K562 (cell line): ENCODE data around the gene ACTN1. TPM values are rescaled to one million over a fixed set of nuclear protein-coding genes. Genes with fewer than 3 reads are reported as not detected.

Experiments
- ATAC-seq: fragments of 200-7000 bp; cut with Tn5 transposase; 3 replicates; pipeline ENCODE4 v1.9.1; 2020; ENCODE audit warnings: moderate library complexity
- BruUV-seq: library from RNA; stranded (reverse); fragments of 400-500 nt; replicated peaks from 2 replicates; lab custom pipeline; 2021; lab: Mats Ljungman, UMichigan
- CTCF ChIA-PET: fragments of 300-600 bp; formaldehyde crosslinking; extraction: SDS; loops from one replicate; lab custom pipeline; 2021; ENCODE audit warnings: low intra/inter-chr PET ratio; lab: Yijun Ruan, JAX
- POLR2A ChIA-PET: fragments of 300-600, 350-650 bp; sonication (Branson Sonifier 250); formaldehyde crosslinking; extraction: SDS; loops from one replicate; lab custom pipeline; 2021; ENCODE audit warnings: antibody characterized with exemption, inconsistent platforms; lab: Yijun Ruan, JAX
- DNase-seq, 4 experiments: peaks; one replicate each; pipeline versions ENCODE4 v3.0.0 to v3.0.0-alpha.2; 2011 to 2018; ENCODE audit warnings: low spot score in 3 of 4, mixed read lengths in 3 of 4; ENCODE audit errors: extremely low read depth in 1 of 4
- FAIRE-seq: peaks from 2 replicates; lab custom pipeline; 2011; peaks lifted over from hg19 to GRCh38; lab: Jason Lieb, UNC
- H2AFZ ChIP-seq: 2 replicates; pipeline ENCODE4 v1.6.0; 2011; ENCODE audit warnings: low read depth, low read length, control low read depth, inconsistent platforms
- H3K27ac ChIP-seq: fragments of 200-600 bp; 3 replicates; pipeline ENCODE4 v1.8.0; 2011; ENCODE audit warnings: low read depth, mild to moderate bottlenecking, control low read depth, inconsistent platforms, low read length, moderate library complexity, mixed read lengths; ENCODE audit errors: extremely low read depth
- H3K27me3 ChIP-seq, 2 experiments: fragments of 300-600 bp in 1 of 2; 2 replicates in 1 of 2; 3 replicates in 1 of 2; pipeline versions ENCODE4 v1.6.0 to v1.8.0; 2011; ENCODE audit warnings: inconsistent platforms in 2 of 2, low read length in 2 of 2, mild to moderate bottlenecking in 1 of 2, mixed read lengths in 1 of 2, moderate library complexity in 1 of 2; ENCODE audit not compliant: control insufficient read depth in 2 of 2, insufficient read depth in 2 of 2
- H3K36me3 ChIP-seq: fragments of 300-600 bp; 3 replicates; pipeline ENCODE4 v1.8.0; 2011; ENCODE audit warnings: mild to moderate bottlenecking, low read length, inconsistent platforms; ENCODE audit not compliant: control insufficient read depth, insufficient read depth
- H3K4me1 ChIP-seq, 2 experiments: fragments of 200-600 bp in 1 of 2; replicated peaks in 1 of 2; 2 replicates in 1 of 2; 3 replicates in 1 of 2; pipeline versions ENCODE4 v1.5.1 to v1.8.0; 2011; ENCODE audit warnings: inconsistent platforms in 2 of 2, low read length in 2 of 2, mild to moderate bottlenecking in 1 of 2, mixed read lengths in 1 of 2, moderate library complexity in 1 of 2; ENCODE audit not compliant: control insufficient read depth in 2 of 2, insufficient read depth in 2 of 2
- H3K4me2 ChIP-seq: 2 replicates; pipeline ENCODE4 v1.6.1; 2011; ENCODE audit warnings: low read length, control low read depth, inconsistent platforms, mixed read lengths; ENCODE audit not compliant: insufficient read depth
- H3K4me3 ChIP-seq: fragments of 200-600 bp; sonication (generic), shearing (Covaris generic); 2 replicates; pipeline ENCODE4 v1.5.1; 2016; ENCODE audit warnings: control low read depth, inconsistent platforms
- H3K79me2 ChIP-seq: fragments of 200-600 bp; 3 replicates; pipeline ENCODE4 v1.8.0; 2011; ENCODE audit warnings: low read length, inconsistent platforms; ENCODE audit not compliant: control insufficient read depth, insufficient read depth
- H3K9ac ChIP-seq, 2 experiments: 2 replicates each; pipeline versions ENCODE4 v1.6.0 to v1.6.1; 2011; ENCODE audit warnings: low read depth in 2 of 2, low read length in 2 of 2, control low read depth in 1 of 2, inconsistent platforms in 1 of 2, mild to moderate bottlenecking in 1 of 2, mixed read lengths in 1 of 2; ENCODE audit not compliant: insufficient read depth in 1 of 2
- H3K9me1 ChIP-seq: one replicate; pipeline ENCODE4 v1.6.0; 2011; ENCODE audit warnings: inconsistent platforms, mild to moderate bottlenecking, low read length, moderate library complexity; ENCODE audit not compliant: control insufficient read depth, insufficient read depth
- H3K9me3 ChIP-seq: replicated peaks from 2 replicates; pipeline ENCODE4 v1.5.1; 2011; ENCODE audit warnings: low read depth, low read length, inconsistent platforms; ENCODE audit not compliant: control insufficient read depth, insufficient read depth
- H4K20me1 ChIP-seq: replicated peaks from 2 replicates; pipeline ENCODE4 v1.6.1; 2011; ENCODE audit warnings: low read length, inconsistent platforms, mixed read lengths; ENCODE audit not compliant: control insufficient read depth, insufficient read depth
- DMBX1 ChIP-seq: fragments of 250-450 bp; sonication (Bioruptor Pico); IDR thresholded peaks from 2 replicates; pipeline ENCODE4 v1.8.0; 2022; ENCODE audit warnings: inconsistent platforms, mild to moderate bottlenecking, moderate library complexity, borderline replicate concordance
- NFIC ChIP-seq: fragments of 450-650 bp; IDR thresholded peaks from 2 replicates; pipeline ENCODE4 v1.6.1; 2017; ENCODE audit warnings: mild to moderate bottlenecking, inconsistent platforms
- SNIP1 ChIP-seq: fragments of 450-650 bp; IDR thresholded peaks from 2 replicates; pipeline ENCODE4 v1.7.1; 2017; ENCODE audit warnings: low read depth, mild to moderate bottlenecking
- TARDBP ChIP-seq: fragments of 450-650 bp; IDR thresholded peaks from 2 replicates; pipeline ENCODE4 v1.6.1; 2016
- YBX1 ChIP-seq: fragments of 450-650 bp; IDR thresholded peaks from 2 replicates; pipeline ENCODE4 v1.7.1; 2016; ENCODE audit warnings: mild to moderate bottlenecking
- YY1 ChIP-seq, 3 experiments: IDR thresholded peaks; 2 replicates each; pipeline ENCODE4 v1.6.1; 2011; ENCODE audit warnings: low read length in 2 of 3, mild to moderate bottlenecking in 2 of 3, moderate library complexity in 2 of 3, borderline replicate concordance in 1 of 3, control low read depth in 1 of 3, low read depth in 1 of 3; ENCODE audit not compliant: insufficient read depth in 3 of 3, insufficient replicate concordance in 2 of 3, control insufficient read depth in 1 of 3, insufficient read length in 1 of 3; ENCODE audit errors: extremely low read depth in 1 of 3
- WGBS: fragments of 100-300 bp; shearing (Covaris generic); methylation state at CpG from one replicate; pipeline ENCODE4 v1.1.6; 2016; ENCODE audit warnings: low coverage, mixed read lengths; ENCODE audit not compliant: insufficient coverage; ENCODE audit errors: missing lambda C conversion rate; 5-methylcytosine and 5-hydroxymethylcytosine counted together
- in situ Hi-C: fragments of 300-500 bp; cut with MboI; formaldehyde crosslinking; loops from 4 replicates; pipeline ENCODE4 v1.15.0; 2018; ENCODE audit warnings: inconsistent platforms, mixed read lengths
- intact Hi-C: fragments of 100-400 bp; cut with micrococcal nuclease; formaldehyde crosslinking; loops from 2 replicates; pipeline ENCODE4 v1.14.2; 2022
- polyA plus RNA-seq, 8 experiments: library from polyadenylated mRNA; depleted of rRNA in 4 of 8; stranded (reverse) in 5 of 8; unstranded in 3 of 8; fragments of >200 nt; fragmentation: Nextera tagmentation in 2 of 8; fragmentation: Illumina TruSeq in 1 of 8; extraction: Ambion mirVana in 2 of 8; extraction: Trizol in 1 of 8; gene quantifications; 2 replicates each; pipeline versions ENCODE4 v1.2.1 to v1.2.3, GENCODE V29; 2011 to 2014; ENCODE audit warnings: inconsistent platforms in 1 of 8, missing spikeins in 1 of 8
- total RNA-seq, 7 experiments: library from RNA; depleted of rRNA in 6 of 7; stranded (reverse); fragments of >200 nt in 6 of 7; fragmentation: Illumina TruSeq in 2 of 7; extraction: Trizol in 2 of 7; gene quantifications; 2 replicates each; pipeline versions ENCODE4 v1.2.1 to v1.2.3, GENCODE V29; 2011 to 2021; ENCODE audit warnings: low replicate concordance in 1 of 7
- TF ChIP-seq, protein P1 (sequence below), 2 experiments: fragments of 450-650 bp in 1 of 2; sonication (generic) in 1 of 2; formaldehyde crosslinking in 1 of 2; IDR thresholded peaks in 1 of 2; conservative IDR thresholded peaks in 1 of 2; 2 replicates each; pipeline versions ENCODE4 v1.6.1 to v1.8.1; 2016 to 2023; ENCODE audit warnings: mild to moderate bottlenecking in 2 of 2, moderate library complexity in 2 of 2, inconsistent platforms in 1 of 2, missing genetic modification reagents in 1 of 2

ACTN1 gene
- total and polyA plus RNA-seq, 9 of the 15 experiments (the other 6 are each of a cell fraction or from before 2014, with no cell fraction given) = 2.2 to 67.7 (median 34.5) TPM

DNA sequence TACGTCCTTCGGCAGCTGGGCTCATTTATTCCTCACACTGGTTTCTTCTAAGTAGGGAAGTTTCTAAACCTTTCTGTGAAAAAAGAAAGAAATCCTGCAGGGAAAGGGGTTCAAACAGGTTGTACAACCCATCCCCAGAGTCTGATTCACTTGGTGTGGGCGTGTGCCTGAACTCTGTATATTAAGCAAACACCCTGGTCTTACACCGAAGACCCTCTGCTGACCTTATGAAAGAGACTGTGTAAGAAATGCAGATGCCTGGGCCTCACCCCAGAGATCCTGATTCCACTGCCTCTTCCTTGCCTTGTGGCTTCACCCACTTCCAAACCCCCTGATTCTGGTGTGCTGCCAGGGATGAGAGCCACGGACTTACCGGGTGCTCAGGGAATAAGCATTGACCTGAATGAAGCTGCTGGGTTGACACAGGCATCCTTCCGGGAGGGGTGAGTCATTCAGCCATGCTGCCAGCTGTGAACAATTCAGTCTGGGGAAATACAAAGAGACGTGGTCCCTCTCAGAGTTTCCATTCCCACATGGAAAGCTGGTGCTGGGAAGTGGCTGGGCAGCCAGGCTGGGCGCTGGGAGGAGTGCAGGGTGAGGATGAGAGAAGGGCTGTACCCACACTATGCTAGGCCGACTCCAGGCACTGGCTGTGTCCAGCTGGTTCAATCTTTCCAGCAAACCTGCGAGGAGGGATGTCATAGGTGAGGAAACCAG is 26.5 kb upstream of the ACTN1 start (continued):
- TF ChIP-seq, protein P1, sequence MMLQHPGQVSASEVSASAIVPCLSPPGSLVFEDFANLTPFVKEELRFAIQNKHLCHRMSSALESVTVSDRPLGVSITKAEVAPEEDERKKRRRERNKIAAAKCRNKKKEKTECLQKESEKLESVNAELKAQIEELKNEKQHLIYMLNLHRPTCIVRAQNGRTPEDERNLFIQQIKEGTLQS (IDR thresholded peaks at IDR 0.05) = peak; percentile 71
- TF ChIP-seq, protein P1 (CRISPR knock-in tag; conservative IDR thresholded peaks at IDR 0.05) = no peak
- no peak for TF ChIP-seq DMBX1
- TF ChIP-seq SNIP1 = no peak
- TF ChIP-seq YBX1 = no peak

DNA sequence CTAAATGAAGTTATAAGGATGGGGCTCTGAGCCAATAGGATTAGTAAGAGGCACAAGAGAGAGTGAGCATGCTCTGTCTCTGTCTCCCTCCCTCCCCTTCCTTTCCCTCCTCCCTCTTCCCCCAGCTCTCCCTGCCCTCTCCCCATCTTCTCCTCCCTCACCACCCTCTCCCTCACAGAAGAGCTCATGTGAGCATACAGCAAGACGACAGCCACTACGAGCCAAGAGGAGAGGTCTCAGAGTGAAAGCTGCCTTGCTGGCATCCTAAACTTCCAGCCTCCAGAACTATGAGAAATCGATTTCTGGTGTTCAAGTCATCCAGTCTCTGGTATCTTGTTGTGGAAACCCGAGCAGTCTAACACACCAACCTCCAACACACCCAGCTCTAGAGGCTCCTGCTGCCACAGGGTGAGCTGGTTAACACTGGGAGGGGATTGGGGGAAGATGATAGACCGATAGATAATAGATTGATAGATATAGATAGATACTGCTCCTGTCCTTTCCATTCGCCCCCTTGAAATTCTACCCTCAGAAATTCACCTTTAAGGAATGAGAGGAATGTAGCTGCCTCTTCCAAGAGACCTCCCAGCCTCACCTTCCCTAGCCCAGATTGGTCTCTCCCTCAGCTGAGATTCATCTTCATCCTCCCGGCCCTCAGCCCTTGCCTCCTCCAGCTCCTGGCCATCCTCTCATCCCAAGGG is 25.8 kb upstream of the ACTN1 start:
- WGBS = 2% methylated on average over 6 of the region's 7 CpGs
- 0 out of 5 replicates have a peak, but pooled peaks cover 0 to 5% of the 10 kb centered on the region in 2 experiments for H3K27me3 ChIP-seq
- in situ Hi-C loops = no loop called here
- no peaks in the 10 kb centered on the region for H4K20me1 ChIP-seq
- H3K27ac ChIP-seq = no peak overlapping the region
- no peaks in the 10 kb centered on the region for H3K9me3 ChIP-seq
- DNase-seq (no peak), FAIRE-seq (no peak), ATAC-seq (no peak)
- H2AFZ ChIP-seq = no peak overlapping the region
- H3K79me2 ChIP-seq = no peaks in the 10 kb centered on the region
- ChIA-PET CTCF (interaction anchor here (0.6 kb wide), 1 partner anchor 92 kb away, joined by 3 read pairs; no protein-coding TSS in a partner anchor), POLR2A (no interaction called here)
- no peaks in the 10 kb centered on the region for H3K36me3 ChIP-seq
- no peak overlapping the region for H3K9ac ChIP-seq
- no TSS peak for BruUV-seq
- no peaks in the 10 kb centered on the region for H3K9me1 ChIP-seq
- no peak overlapping the region for H3K4me3 ChIP-seq
- peaks cover 0 to 4% of the 10 kb centered on the region in 2 experiments; a peak in 2 of 5 replicates for H3K4me1 ChIP-seq
- intact Hi-C loops = loop anchor here (10.0 kb wide), 1 partner anchor 90 kb away; no protein-coding TSS in a partner anchor
- TF ChIP-seq TARDBP (no peak), NFIC (no peak), YY1 (IDR thresholded peaks at IDR 0.05; ENCODE audit: borderline replicate concordance in 1 of 3, control insufficient read depth in 1 of 3, extremely low read depth in 1 of 3, insufficient read depth in 3 of 3, insufficient read length in 1 of 3, insufficient replicate concordance in 2 of 3, low read depth in 1 of 3, low read length in 2 of 3) (no peak)
- no peak overlapping the region for H3K4me2 ChIP-seq
